Kidney (tissue), 14 donors: ENCODE results near the gene CAPN15. TPM values are rescaled to one million over a fixed set of nuclear protein-coding genes. Genes with fewer than 3 reads are reported as not detected.

Experiments
- DNase-seq, 5 donors: peaks; one replicate each; pipeline ENCODE4 v3.0.0-alpha.2; 2013 to 2020
- FAIRE-seq: peaks from 2 replicates; lab custom pipeline; 2012; peaks lifted over from hg19 to GRCh38; lab: Jason Lieb, UNC
- H3K27ac ChIP-seq, 2 donors: one replicate each; pipeline ENCODE4 v1.7.0; 2013; ENCODE audit warnings: low read depth in 2 of 2, low read length in 2 of 2, inconsistent platforms in 1 of 2
- H3K27me3 ChIP-seq: one replicate; pipeline ENCODE4 v1.7.1; 2013; ENCODE audit warnings: low read length, inconsistent platforms; ENCODE audit not compliant: control insufficient read depth, insufficient read depth
- H3K36me3 ChIP-seq, 3 donors: one replicate each; pipeline versions ENCODE4 v1.7.0 to v1.7.1; 2013; ENCODE audit warnings: low read length in 3 of 3, control low read depth in 1 of 3, inconsistent platforms in 1 of 3; ENCODE audit not compliant: insufficient read depth in 3 of 3, control insufficient read depth in 2 of 3
- H3K4me1 ChIP-seq, 3 donors: one replicate each; pipeline versions ENCODE4 v1.7.0 to v1.7.1; 2013; ENCODE audit warnings: low read length in 3 of 3, inconsistent platforms in 1 of 3, low read depth in 1 of 3; ENCODE audit not compliant: control insufficient read depth in 2 of 3, insufficient read depth in 2 of 3
- H3K4me3 ChIP-seq, 3 donors: one replicate each; pipeline versions ENCODE4 v1.7.0 to v1.8.1; 2013; ENCODE audit warnings: low read length in 3 of 3, control low read depth in 1 of 3, inconsistent platforms in 1 of 3
- H3K9ac ChIP-seq, 3 donors: one replicate each; pipeline versions ENCODE4 v1.7.0 to v1.7.1; 2013; ENCODE audit warnings: low read length in 3 of 3, control low read depth in 1 of 3, inconsistent platforms in 1 of 3
- H3K9me3 ChIP-seq, 3 donors: one replicate each; pipeline versions ENCODE4 v1.7.0 to v1.7.1; 2013; ENCODE audit warnings: low read length in 3 of 3, control low read depth in 1 of 3, inconsistent platforms in 1 of 3; ENCODE audit not compliant: control insufficient read depth in 2 of 3, insufficient read depth in 1 of 3
- CTCF ChIP-seq: IDR thresholded peaks from 3 replicates; pipeline ENCODE4 v1.5.1; 2012; ENCODE audit warnings: mild to moderate bottlenecking, moderate library complexity, borderline replicate concordance; ENCODE audit not compliant: insufficient read depth; ENCODE audit errors: extremely low read depth
- intact Hi-C: fragments of 100-400 bp; cut with DNase I; formaldehyde crosslinking; loops from one replicate; pipeline ENCODE4 v1.11.1; 2022
- polyA plus RNA-seq: library from polyadenylated mRNA; stranded (reverse); fragments of 350-450 nt; fragmentation: Illumina TruSeq; extraction: RNeasy Lipid Tissue Mini Kit (QIAGEN cat#74804); gene quantifications from one replicate; pipeline ENCODE4 v1.2.3, GENCODE V29; 2014; ENCODE audit warnings: low read depth, low replicate concordance; ENCODE audit not compliant: insufficient read depth
- total RNA-seq: library from RNA; stranded (reverse); fragmentation: NEBNext Ultra II Directional; extraction: Animal tissue kit (Norgen Biotek cat#: 25700); gene quantifications from one replicate; pipeline ENCODE4 v1.2.1, GENCODE V29; 2021
- donor health status: control.
- donor health status: control.
- donor health status: control.
- donor health status: control.
- donor health status: control.
- donor health status: DM: yes; HTN: yes; CAD: no.
- donor health status: Normal renal cell carcinoma (clear cell type).

Gene CAPN15
- total and polyA plus RNA-seq, 2 donors from 2014 or later = 17.9 to 52.9 TPM

GRCh38 chr16:578232-578869 is 50.8 kb downstream of the CAPN15 start:
- intact Hi-C loops = no loop called here
- H3K27ac ChIP-seq = no peak overlapping the region
- H3K9me3 ChIP-seq = no peaks in the 10 kb centered on the region
- H3K36me3 ChIP-seq = peaks cover 0 to 9% (median 4%) of the 10 kb centered on the region in 3 donors
- H3K4me1 ChIP-seq = no peaks in the 10 kb centered on the region
- FAIRE-seq (no peak), DNase-seq (no peak)
- H3K27me3 ChIP-seq = no peaks in the 10 kb centered on the region
- H3K9ac ChIP-seq = no peak overlapping the region
- H3K4me3 ChIP-seq = no peak overlapping the region
- TF ChIP-seq CTCF = no peak

- no peak overlapping the region for H3K4me3 ChIP-seq
- FAIRE-seq (no peak), DNase-seq (peak; percentile 55 to 90 (median 76))
- intact Hi-C loops = no loop called here
- no peaks in the 10 kb centered on the region for H3K27me3 ChIP-seq
- no peaks in the 10 kb centered on the region for H3K9me3 ChIP-seq
- no peak overlapping the region for H3K9ac ChIP-seq
- H3K4me1 ChIP-seq = no peaks in the 10 kb centered on the region
- H3K36me3 ChIP-seq = peaks cover 0 to 9% (median 4%) of the 10 kb centered on the region in 3 donors
- TF ChIP-seq CTCF = peak; percentile 80
- no peak overlapping the region for H3K27ac ChIP-seq
Observed at GRCh38 chr16:578870-579405, 51.4 kb downstream of the CAPN15 start.

GRCh38 chr16:580141-580945 is 52.8 kb downstream of the CAPN15 start:
- Histone ChIP-seq H3K4me1 (peaks cover 0 to under 1% (median 0%) of the 10 kb centered on the region in 3 donors), H3K9me3 (no peaks in the 10 kb centered on the region), H3K9ac (no peak overlapping the region), H3K27me3 (no peaks in the 10 kb centered on the region), H3K27ac (no peak overlapping the region), H3K36me3 (peaks cover 0 to 2% (median 0%) of the 10 kb centered on the region in 3 donors), H3K4me3 (no peak overlapping the region)
- FAIRE-seq = no peak
- DNase-seq = peak in 1 of 5 donors; percentile 44
- no peak for TF ChIP-seq CTCF
- intact Hi-C loops = no loop called here
